Measurements from ENCODE around the gene ELF1.

GRCh38 chr13:41054212-41054877 lies 35.2 kb upstream of the ELF1 start:
- TF ChIP-seq RCOR1 (IDR thresholded peaks at IDR 0.05; ENCODE audit: insufficient replicate concordance, low read length) (no peak), CTCF (conservative IDR thresholded peaks at IDR 0.05; ENCODE audit: low read depth, low read length) (peak; percentile 53), POLR2A (IDR thresholded peaks at IDR 0.05; ENCODE audit: low read depth, low read length) (no peak)
